GM19328 (cell line): Measurements from ENCODE around the gene NCBP3.
"Not testable (repeated sequence)": the region's sequence is repeated elsewhere in the genome, so short reads cannot be mapped to it uniquely, and the experiment has no call there.

ENCODE experiments used
- ATAC-seq: cut with Tn5 transposase; IDR thresholded peaks from one replicate; pipeline ENCODE4 v1.9.1; 2021; ENCODE audit warnings: mild to moderate bottlenecking, moderate library complexity; ENCODE audit not compliant: unreplicated experiment

Gene NCBP3

GRCh38 chr17:3851461-3852100, 5.5 kb upstream of the NCBP3 start:
- no peak for ATAC-seq

- no peak for ATAC-seq
Observed at GRCh38 chr17:3848229-3848835, 2.3 kb upstream of the NCBP3 start.

DNA sequence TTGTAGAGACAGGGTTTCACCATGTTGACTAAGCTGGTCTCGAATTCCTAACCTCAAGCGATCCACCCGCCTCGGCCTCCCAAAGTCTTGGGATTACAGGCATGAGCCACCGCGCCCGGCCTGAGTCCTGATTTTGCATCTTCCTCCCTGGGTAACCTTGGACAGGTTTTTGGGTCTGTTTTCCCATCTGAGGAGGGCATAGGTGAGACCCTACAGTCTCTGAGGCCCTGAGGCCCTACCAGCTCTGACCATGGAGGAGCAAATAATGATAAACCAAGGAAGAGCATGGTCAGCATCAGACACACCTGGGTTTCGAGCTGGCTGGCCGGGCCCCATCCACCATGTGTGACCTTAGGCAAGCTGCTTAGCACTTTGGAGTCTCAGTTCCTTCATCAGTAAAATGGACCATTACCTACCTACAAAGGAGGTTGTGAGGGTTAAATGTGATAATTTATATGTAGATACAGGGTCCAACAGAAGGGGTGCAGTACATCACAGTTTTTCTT, 1.2 kb upstream of the NCBP3 start:
- no peak for ATAC-seq

- ATAC-seq = no peak
Observed at GRCh38 chr17:3846437-3847164, 555 bp upstream of the NCBP3 start.

- ATAC-seq = no peak
Observed at GRCh38 chr17:3845291-3845620, 790 bp downstream of the NCBP3 start.

DNA sequence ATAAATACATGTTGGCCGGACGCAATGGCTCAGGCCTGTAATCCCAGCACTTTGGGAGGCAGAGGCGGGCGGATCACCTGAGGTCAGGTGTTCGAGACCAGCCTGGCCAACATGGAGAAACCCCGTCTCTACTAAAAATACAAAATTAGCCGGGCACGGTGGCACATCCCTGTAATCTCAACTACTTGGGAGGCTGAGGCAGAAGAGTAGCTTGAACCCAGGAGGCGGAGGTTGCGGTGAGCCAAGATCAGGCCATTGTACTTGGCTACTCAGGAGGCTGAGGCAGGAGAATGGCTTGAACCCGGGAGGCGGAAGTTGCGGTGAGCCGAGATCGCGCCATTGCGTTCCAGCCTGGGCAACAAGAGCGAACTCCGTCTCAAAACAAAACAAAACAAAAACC, 1.5 kb downstream of the NCBP3 start:
- not testable (repeated sequence) for ATAC-seq

- ATAC-seq = no peak
Observed at GRCh38 chr17:3843935-3844516, 2.0 kb downstream of the NCBP3 start.

DNA sequence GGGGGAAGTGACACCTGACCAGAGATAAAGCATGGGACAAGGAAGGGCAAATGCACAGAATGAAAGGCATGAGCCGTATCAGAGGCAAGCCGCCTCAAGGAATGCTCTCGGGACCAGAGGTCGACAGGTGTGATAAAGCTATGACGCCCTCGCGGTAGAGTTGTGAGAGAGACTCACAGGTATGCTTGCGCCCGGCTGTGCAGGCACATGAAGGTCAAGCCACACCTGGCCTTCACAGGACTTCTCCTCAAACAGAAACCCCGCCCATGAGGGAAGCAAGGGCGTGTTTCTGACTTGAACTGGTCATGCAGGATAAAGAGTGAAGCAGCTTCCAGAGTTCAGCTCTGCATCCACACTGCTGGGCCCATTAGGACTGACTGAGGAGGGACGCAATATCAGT, 7.8 kb downstream of the NCBP3 start:
- ATAC-seq = no peak

- no peak for ATAC-seq
Observed at GRCh38 chr17:3836551-3836950, 9.5 kb downstream of the NCBP3 start.

DNA sequence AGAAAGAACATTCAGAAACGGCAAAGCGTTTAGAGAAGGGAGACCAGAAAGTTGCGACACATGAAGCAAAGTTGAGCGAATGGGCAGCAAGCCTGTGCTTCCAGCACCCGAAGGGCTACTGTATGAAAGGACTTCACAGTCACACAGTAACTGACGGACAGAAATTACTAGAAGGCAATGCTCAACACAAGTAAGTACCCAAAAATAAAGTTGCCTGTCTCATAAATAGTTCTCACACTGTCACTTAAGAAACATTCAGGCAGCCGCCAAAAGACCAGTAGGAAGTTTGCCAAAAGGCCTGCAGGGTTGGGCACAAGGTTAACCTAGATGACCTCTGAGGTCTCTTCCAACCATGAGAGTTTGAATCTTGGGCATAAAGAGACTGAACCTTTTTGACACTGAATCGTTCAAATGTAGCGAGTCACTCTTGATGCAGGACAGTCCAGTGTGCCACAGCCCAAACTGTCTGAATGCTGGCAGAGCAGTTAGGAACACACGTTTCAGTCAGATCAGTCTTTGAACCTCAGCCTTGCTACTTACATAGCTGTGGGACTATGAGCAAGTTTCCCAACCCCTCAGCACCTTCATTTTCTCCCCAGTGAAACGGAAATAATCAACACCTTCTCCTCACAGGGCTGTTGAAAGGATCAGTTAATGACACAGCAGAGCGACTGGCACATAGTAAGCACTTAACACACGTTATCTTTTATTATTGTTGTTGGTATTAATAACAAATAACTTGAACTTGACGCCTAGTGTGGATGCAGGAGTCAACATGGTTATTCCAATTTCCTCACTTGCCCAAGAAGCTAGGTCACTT, 10.4 kb downstream of the NCBP3 start:
- no peak for ATAC-seq

DNA sequence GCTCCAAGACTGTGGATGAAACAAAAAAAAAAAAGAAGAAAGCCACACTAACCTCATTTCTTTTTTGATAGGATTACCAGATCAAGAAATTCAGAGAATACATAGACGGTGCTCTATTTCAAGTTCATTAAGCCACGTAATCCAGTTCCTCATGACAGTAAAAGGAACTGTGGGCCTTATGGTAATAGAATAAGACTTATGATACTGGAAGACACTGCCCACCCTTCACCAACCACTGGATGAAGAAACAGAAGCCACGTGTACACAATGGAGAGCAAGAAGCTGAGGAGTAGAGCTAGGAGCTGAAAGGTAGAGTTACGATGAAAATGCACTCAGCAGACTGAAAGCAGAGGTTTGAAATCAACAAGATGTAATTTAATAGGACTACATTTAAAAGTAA, 11.2 kb downstream of the NCBP3 start:
- no peak for ATAC-seq

DNA sequence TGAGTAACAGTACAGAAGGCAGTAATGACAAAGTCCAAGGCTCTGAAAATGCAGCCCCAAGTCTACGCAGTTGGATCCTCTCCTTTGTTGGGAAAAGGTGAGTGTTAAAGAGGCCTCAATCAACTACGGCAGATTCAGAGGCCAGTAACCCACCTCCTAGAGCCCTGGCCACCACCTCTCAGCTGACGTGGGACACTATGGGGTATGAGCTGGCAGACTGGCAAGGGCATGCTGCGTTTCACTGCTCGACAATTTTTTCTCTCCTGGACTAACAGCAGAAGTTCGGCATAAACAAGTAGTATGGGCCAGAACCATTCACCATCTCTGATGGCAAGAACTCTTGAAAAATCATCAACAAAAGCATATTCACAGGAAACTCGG, 17.2 kb downstream of the NCBP3 start:
- no peak for ATAC-seq

- ATAC-seq = no peak
Observed at GRCh38 chr17:3828151-3828851, 17.7 kb downstream of the NCBP3 start.

DNA sequence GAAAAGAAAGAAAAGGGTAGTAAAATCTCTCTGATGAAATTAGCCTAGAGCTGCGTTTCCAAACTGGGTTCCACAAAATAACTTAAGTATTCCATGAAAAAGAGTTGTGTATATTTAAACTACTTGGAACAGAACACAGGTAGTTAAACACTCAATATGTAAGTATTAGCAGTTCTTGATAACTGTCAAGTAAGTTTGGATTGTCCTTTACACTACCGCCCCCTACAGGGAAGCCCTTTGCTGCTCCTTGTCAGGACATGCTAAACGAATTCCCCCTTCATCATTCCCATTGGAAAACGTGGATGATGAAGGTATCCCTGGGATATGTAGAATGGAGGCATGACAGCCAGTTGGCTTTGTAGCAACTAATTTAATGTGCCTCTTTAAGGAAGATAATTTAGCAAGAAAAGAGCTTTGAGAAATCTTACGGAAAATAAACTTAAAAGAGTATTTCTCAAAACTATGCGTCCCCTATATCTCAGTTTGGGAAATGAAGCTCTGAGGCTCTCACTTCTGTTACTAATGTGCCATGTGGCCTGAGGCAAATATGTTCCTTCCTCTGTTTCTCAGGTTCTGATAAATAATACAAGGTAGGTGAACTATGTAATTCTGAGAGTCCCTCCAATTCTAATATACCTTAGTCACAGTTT, 18.8 kb downstream of the NCBP3 start:
- ATAC-seq = no peak

- ATAC-seq = no peak
Observed at GRCh38 chr17:3826191-3826590, 19.9 kb downstream of the NCBP3 start.

GRCh38 chr17:3821101-3821500, 24.9 kb downstream of the NCBP3 start:
- ATAC-seq = no peak

DNA sequence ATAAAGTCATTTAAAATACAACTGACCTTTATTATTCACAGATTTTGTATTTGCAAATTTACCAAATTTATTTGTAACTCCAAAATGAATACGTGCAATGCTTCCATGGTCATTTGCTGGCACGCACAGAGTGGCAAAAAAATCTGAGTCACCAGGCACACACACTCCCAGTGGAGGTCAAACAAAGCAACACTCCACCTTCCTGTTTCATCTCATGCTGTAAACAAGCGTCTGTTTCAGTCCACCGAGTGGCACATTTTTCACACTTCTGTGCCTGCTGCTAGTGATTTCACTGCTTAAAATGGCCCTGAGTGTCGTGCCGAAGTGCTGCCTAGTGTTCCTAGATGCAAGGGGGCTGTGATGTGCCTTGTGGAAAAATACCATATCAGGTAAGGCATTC, 27.3 kb downstream of the NCBP3 start:
- ATAC-seq = no peak

DNA sequence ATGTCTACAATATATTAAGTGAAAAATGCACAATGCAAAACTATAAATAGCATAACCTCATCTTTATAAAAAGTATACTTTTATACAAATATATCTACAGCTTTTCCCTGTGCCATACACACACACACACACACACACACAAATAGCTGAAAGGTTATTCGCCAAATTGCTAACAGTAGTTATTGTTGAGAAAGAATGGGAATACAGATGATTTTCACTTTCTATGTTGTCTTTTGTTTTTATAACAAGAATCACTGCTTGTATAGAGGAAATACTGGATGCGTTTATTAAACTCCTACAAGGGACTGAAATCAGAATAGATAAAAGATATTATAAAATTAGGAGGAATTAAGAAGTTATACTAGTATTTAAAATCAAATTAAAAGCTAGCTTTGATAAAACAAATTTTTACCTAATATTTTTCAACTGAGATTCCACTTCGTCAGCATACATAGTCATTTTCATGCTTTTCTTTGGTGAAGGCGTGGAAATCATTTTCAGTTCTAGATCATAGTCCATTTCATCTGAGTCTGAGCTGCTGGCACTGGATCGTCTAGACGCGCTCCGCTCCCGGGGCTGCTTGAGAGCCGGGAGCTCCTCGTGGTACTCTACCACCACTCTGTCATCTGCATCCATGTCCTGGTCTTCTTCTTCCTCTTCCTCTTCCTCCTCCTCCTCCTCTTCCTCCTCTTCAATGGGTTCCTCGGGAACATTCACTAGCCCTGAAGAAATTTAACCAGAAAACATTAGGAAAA, 28.0 kb downstream of the NCBP3 start:
- ATAC-seq = no peak

GRCh38 chr17:3815925-3816324, 30.1 kb downstream of the NCBP3 start:
- no peak for ATAC-seq
